Peyer's patch (tissue), 4 donors: ENCODE results near the gene CETN2. TPM values are rescaled to one million over a fixed set of nuclear protein-coding genes. Genes with fewer than 3 reads are reported as not detected.

Experiments used
- DNase-seq, 3 donors: peaks; one replicate each; pipeline ENCODE4 v3.0.0-alpha.2; 2017 to 2019
- H3K27ac ChIP-seq, 4 donors: fragments of 200-600 bp; sonication (generic); one replicate each; pipeline ENCODE4 v1.5.1; 2016 to 2019
- H3K27me3 ChIP-seq, 2 donors: fragments of 200-600 bp; sonication (generic); one replicate each; pipeline ENCODE4 v1.5.1; 2019
- H3K36me3 ChIP-seq, 3 donors: fragments of 200-600 bp; sonication (generic); one replicate each; pipeline ENCODE4 v1.5.1; 2016 to 2019
- H3K4me1 ChIP-seq, 4 donors: fragments of 200-600 bp; sonication (generic); one replicate each; pipeline ENCODE4 v1.5.1; 2016 to 2019
- H3K4me3 ChIP-seq, 4 donors: fragments of 200-600 bp; sonication (generic); 1 replicate in 3 of 4; 2 replicates in 1 of 4; pipeline ENCODE4 v1.5.1; 2016 to 2019; ENCODE audit warnings: mild to moderate bottlenecking in 1 of 4
- H3K9me3 ChIP-seq, 4 donors: fragments of 200-600 bp; sonication (generic); one replicate each; pipeline ENCODE4 v1.5.1; 2016 to 2019; ENCODE audit warnings: mild to moderate bottlenecking in 1 of 4
- CTCF ChIP-seq, 6 experiments: fragments of 450-650 bp in 4 of 6; fragments of 200-600 bp in 2 of 6; sonication (generic) in 1 of 6; IDR thresholded peaks; one replicate each; pipeline ENCODE4 v1.5.1; 2017 to 2019; ENCODE audit warnings: antibody characterized with exemption in 6 of 6, mild to moderate bottlenecking in 3 of 6, moderate library complexity in 1 of 6
- POLR2A ChIP-seq, 2 donors: fragments of 450-650 bp; IDR thresholded peaks; one replicate each; pipeline ENCODE4 v1.5.1; 2017; ENCODE audit warnings: antibody characterized with exemption in 2 of 2, mild to moderate bottlenecking in 2 of 2, moderate library complexity in 2 of 2
- total RNA-seq, 4 donors: library from RNA; depleted of rRNA; stranded (reverse); fragments of >200 nt; gene quantifications; one replicate each; pipeline ENCODE4 v1.1.0, GENCODE V29; 2016

Gene CETN2
- total RNA-seq, 4 donors from 2014 or later: 5.7 to 23.1 (median 9.5) TPM

DNA sequence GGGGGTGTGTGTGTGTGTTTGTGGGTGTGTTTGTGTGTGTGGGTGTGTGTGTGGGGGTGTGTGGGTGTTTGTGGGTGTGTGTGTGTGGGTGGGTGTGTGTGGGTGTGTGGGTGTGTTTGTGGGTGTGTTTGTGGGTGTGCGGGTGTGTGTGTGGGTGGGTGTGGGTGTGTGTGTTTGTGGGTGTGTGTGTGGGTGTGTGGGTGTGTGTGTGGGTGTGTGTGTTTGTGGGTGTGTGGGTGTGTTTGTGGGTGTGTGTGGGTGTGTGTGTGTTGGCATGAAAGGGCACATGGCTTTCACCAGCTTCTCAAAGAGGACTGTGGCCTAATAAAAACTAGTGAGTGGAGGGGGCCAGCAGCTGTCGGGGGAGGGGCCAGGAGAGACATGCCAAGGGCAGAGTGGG lies 42.0 kb upstream of the CETN2 start:
- TF ChIP-seq POLR2A (IDR thresholded peaks at IDR 0.05) (no peak), CTCF (IDR thresholded peaks at IDR 0.05) (no peak)
- no peaks in the 10 kb centered on the region for H3K27me3 ChIP-seq
- H3K36me3 ChIP-seq: peaks cover 0 to 11% (median 0%) of the 10 kb centered on the region in 3 donors
- H3K4me3 ChIP-seq: no peak overlapping the region
- no peak for DNase-seq
- H3K4me1 ChIP-seq: no peaks in the 10 kb centered on the region
- H3K9me3 ChIP-seq: no peaks in the 10 kb centered on the region
- H3K27ac ChIP-seq: no peak overlapping the region

DNA sequence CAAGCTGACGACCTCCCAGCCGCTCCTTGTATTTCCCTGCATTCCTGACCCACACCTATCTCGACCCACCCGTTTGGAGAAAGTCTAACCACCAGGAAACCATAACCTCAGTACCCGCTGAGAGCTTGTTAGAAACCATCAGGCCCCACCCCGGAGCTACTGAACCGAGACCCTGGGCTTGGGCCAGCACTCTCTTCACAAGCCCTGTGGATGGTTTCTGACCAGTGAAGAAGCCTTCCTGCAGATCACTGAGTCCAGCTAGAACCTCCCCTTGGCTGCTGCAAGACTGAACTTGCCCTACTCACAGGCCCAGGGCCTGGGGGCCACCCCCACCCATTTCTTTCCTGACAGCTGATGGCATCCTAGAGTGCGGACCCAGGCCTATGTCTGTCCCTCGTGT lies 40.7 kb upstream of the CETN2 start:
- no peak for DNase-seq
- TF ChIP-seq POLR2A (IDR thresholded peaks at IDR 0.05) (no peak), CTCF (IDR thresholded peaks at IDR 0.05) (no peak)
- no peaks in the 10 kb centered on the region for H3K4me1 ChIP-seq
- no peak overlapping the region for H3K27ac ChIP-seq
- no peaks in the 10 kb centered on the region for H3K9me3 ChIP-seq
- H3K4me3 ChIP-seq: no peak overlapping the region
- peaks cover 0 to 18% (median 0%) of the 10 kb centered on the region in 3 donors for H3K36me3 ChIP-seq
- no peaks in the 10 kb centered on the region for H3K27me3 ChIP-seq

DNA sequence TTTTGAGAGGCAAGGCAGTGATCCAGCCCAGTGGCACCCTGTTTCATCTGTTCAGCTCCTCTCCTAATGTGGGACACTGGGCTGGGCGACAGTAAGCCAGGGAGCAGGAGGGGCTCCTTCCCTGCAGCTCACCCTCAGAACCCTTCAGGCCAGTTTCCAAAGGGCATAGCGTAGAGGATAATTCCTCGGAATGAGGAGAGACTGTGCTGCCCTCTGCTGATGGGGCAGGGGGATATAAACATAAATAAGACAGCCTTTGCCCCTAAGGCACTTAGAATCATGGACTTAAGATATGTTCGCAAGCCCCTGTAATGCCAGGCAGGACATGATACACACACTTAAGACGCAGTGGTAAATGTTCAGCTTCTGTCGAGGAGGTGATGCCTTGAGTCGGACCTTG lies 39.4 kb upstream of the CETN2 start:
- TF ChIP-seq POLR2A (IDR thresholded peaks at IDR 0.05) (no peak), CTCF (IDR thresholded peaks at IDR 0.05) (no peak)
- Histone ChIP-seq H3K9me3 (no peaks in the 10 kb centered on the region), H3K4me3 (no peak overlapping the region), H3K4me1 (no peaks in the 10 kb centered on the region), H3K27me3 (no peaks in the 10 kb centered on the region), H3K27ac (no peak overlapping the region), H3K36me3 (peaks cover 0 to 29% (median 0%) of the 10 kb centered on the region in 3 donors)
- no peak for DNase-seq

- TF ChIP-seq POLR2A (IDR thresholded peaks at IDR 0.05): no peak
- TF ChIP-seq CTCF (IDR thresholded peaks at IDR 0.05): no peak
- H3K36me3 ChIP-seq: peaks cover 0 to 35% (median 0%) of the 10 kb centered on the region in 3 donors
- H3K4me3 ChIP-seq: no peak overlapping the region
- no peaks in the 10 kb centered on the region for H3K27me3 ChIP-seq
- no peaks in the 10 kb centered on the region for H3K9me3 ChIP-seq
- DNase-seq: no peak
- H3K27ac ChIP-seq: no peak overlapping the region
- no peaks in the 10 kb centered on the region for H3K4me1 ChIP-seq
Measured at GRCh38 chrX:152866386-152866785, 35.8 kb upstream of the CETN2 start.

- no peak overlapping the region for H3K27ac ChIP-seq
- peaks cover 0 to 35% (median 0%) of the 10 kb centered on the region in 3 donors for H3K36me3 ChIP-seq
- H3K4me1 ChIP-seq: no peaks in the 10 kb centered on the region
- H3K9me3 ChIP-seq: no peaks in the 10 kb centered on the region
- H3K27me3 ChIP-seq: no peaks in the 10 kb centered on the region
- TF ChIP-seq CTCF (IDR thresholded peaks at IDR 0.05): no peak
- TF ChIP-seq POLR2A (IDR thresholded peaks at IDR 0.05): no peak
- no peak for DNase-seq
- no peak overlapping the region for H3K4me3 ChIP-seq
Measured at GRCh38 chrX:152865232-152865920, 34.8 kb upstream of the CETN2 start.
